Smooth muscle cell (in vitro differentiated cells): ENCODE measurements around the gene GLIPR2. TPM values are rescaled to one million over a fixed set of nuclear protein-coding genes. Genes with fewer than 3 reads are reported as not detected.

Source experiments
- DNase-seq: peaks from one replicate; lab custom pipeline; 2025; ENCODE audit not compliant: unreplicated experiment; lab: John Stamatoyannopoulos, UW
- H2AFZ ChIP-seq: fragments of 200-600 bp; sonication (generic); 2 replicates; pipeline ENCODE4 v1.6.0; 2016; ENCODE audit warnings: antibody characterized with exemption, low read depth, mild to moderate bottlenecking
- H3F3A ChIP-seq: fragments of 200-600 bp; sonication (generic); 2 replicates; pipeline ENCODE4 v1.6.0; 2017; ENCODE audit warnings: antibody characterized with exemption, low read depth
- H3K27ac ChIP-seq: fragments of 200-600 bp; sonication (generic); 2 replicates; pipeline ENCODE4 v1.5.1; 2016; ENCODE audit warnings: low read depth, mild to moderate bottlenecking
- H3K27me3 ChIP-seq: fragments of 200-600 bp; sonication (generic); 2 replicates; pipeline ENCODE4 v1.6.1; 2016; ENCODE audit warnings: low read depth, mild to moderate bottlenecking
- H3K36me3 ChIP-seq: fragments of 200-600 bp; sonication (generic); 2 replicates; pipeline ENCODE4 v1.5.1; 2016; ENCODE audit warnings: low read depth
- H3K4me1 ChIP-seq: fragments of 200-600 bp; sonication (generic); 2 replicates; pipeline ENCODE4 v1.5.1; 2016; ENCODE audit warnings: low read depth
- H3K4me2 ChIP-seq: fragments of 200-600 bp; sonication (generic); 2 replicates; pipeline ENCODE4 v1.6.0; 2016; ENCODE audit warnings: mild to moderate bottlenecking
- H3K4me3 ChIP-seq: fragments of 200-600 bp; sonication (generic); 2 replicates; pipeline ENCODE4 v1.5.1; 2016; ENCODE audit warnings: mild to moderate bottlenecking
- H3K79me2 ChIP-seq: fragments of 200-600 bp; sonication (generic); 2 replicates; pipeline ENCODE4 v1.6.0; 2016; ENCODE audit warnings: low read depth, mild to moderate bottlenecking
- H3K9ac ChIP-seq: fragments of 200-600 bp; sonication (generic); 2 replicates; pipeline ENCODE4 v1.6.0; 2016; ENCODE audit warnings: low read depth
- H3K9me3 ChIP-seq: fragments of 200-600 bp; sonication (generic); replicated peaks from 2 replicates; pipeline ENCODE4 v1.5.1; 2016; ENCODE audit warnings: low read depth
- H4K20me1 ChIP-seq: fragments of 200-600 bp; sonication (generic); 2 replicates; pipeline ENCODE4 v1.6.0; 2016; ENCODE audit warnings: low read depth
- WGBS: methylation state at CpG from one replicate; pipeline ENCODE4 v1.1.7; 2016; ENCODE audit warnings: low lambda C conversion rate; 5-methylcytosine and 5-hydroxymethylcytosine counted together
- polyA plus RNA-seq: library from polyadenylated mRNA; unstranded; fragments of >200 nt; fragmentation: Nextera tagmentation; extraction: Ambion mirVana; gene quantifications from 2 replicates; pipeline ENCODE4 v1.2.1, GENCODE V29; 2016
- total RNA-seq: library from RNA; depleted of rRNA; stranded (reverse); fragments of >200 nt; gene quantifications from 2 replicates; pipeline ENCODE4 v1.2.3, GENCODE V29; 2014
- TF ChIP-seq, protein P1 (sequence below): fragments of 200-600 bp; sonication (generic); IDR thresholded peaks from 2 replicates; pipeline ENCODE4 v1.5.1; 2017; ENCODE audit warnings: borderline replicate concordance, mild to moderate bottlenecking, antibody characterized with exemption; ENCODE audit not compliant: insufficient read depth, poor library complexity, severe bottlenecking

The GLIPR2 gene
- total and polyA plus RNA-seq, 2 experiments from 2014 or later, result 30.7 to 121 TPM

DNA sequence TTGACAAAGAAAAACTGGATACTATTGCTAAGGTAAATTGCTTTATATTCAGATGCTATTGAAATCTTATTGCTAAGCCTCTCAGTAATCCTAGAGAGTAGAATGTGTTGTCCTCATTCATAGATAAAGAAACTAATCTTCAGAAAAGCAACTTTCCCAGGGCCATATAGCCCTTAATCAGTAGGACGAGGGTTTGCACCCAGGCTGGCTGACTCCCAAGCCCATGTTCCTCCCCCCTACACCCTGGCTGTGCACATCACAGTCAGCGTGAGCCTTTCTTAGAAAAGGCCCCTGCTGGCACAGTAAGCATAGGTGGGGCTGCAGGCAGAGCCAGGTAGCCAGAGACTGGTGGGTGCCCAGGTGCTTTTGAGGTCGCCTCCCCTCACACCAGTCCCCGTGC lies 15.8 kb upstream of the GLIPR2 start:
- peaks cover 14% of the 10 kb centered on the region for H3K36me3 ChIP-seq
- no peaks in the 10 kb centered on the region for H3K4me1 ChIP-seq
- H3K4me2 ChIP-seq, result no peak overlapping the region
- DNase-seq, result no peak
- no peaks in the 10 kb centered on the region for H3K27me3 ChIP-seq
- no peak overlapping the region for H3K4me3 ChIP-seq
- 83% methylated on average over 3 of the region's 4 CpGs for WGBS
- no peaks in the 10 kb centered on the region for H4K20me1 ChIP-seq
- H3K79me2 ChIP-seq, result no peaks in the 10 kb centered on the region
- no peaks in the 10 kb centered on the region for H3F3A ChIP-seq
- H3K9me3 ChIP-seq, result no peaks in the 10 kb centered on the region
- H3K27ac ChIP-seq, result no peak overlapping the region
- TF ChIP-seq, protein P1, sequence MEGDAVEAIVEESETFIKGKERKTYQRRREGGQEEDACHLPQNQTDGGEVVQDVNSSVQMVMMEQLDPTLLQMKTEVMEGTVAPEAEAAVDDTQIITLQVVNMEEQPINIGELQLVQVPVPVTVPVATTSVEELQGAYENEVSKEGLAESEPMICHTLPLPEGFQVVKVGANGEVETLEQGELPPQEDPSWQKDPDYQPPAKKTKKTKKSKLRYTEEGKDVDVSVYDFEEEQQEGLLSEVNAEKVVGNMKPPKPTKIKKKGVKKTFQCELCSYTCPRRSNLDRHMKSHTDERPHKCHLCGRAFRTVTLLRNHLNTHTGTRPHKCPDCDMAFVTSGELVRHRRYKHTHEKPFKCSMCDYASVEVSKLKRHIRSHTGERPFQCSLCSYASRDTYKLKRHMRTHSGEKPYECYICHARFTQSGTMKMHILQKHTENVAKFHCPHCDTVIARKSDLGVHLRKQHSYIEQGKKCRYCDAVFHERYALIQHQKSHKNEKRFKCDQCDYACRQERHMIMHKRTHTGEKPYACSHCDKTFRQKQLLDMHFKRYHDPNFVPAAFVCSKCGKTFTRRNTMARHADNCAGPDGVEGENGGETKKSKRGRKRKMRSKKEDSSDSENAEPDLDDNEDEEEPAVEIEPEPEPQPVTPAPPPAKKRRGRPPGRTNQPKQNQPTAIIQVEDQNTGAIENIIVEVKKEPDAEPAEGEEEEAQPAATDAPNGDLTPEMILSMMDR, result no peak
- no peak overlapping the region for H3K9ac ChIP-seq
- no peak overlapping the region for H2AFZ ChIP-seq

DNA sequence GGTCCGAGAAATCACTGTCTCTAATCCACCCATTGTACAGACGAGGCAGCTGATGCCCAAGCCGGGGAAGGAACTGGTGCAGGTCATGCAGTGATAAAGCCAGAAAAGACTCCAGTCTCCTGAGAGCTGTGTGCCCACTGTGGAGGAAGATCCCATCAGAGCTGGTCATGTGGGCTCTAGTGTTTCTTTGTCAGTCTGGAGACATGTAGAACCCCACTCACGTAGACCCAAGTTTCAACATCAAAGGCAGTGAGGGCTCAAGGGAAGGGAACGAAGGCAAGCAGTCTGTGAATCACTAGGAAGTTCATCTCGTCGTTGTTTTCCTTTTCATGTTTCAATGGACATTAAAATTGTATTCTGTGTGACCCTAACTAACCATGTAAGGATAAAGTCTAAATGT lies 14.6 kb upstream of the GLIPR2 start:
- Histone ChIP-seq H2AFZ (no peak overlapping the region), H4K20me1 (no peaks in the 10 kb centered on the region), H3F3A (no peaks in the 10 kb centered on the region), H3K4me1 (no peaks in the 10 kb centered on the region), H3K9ac (no peak overlapping the region), H3K36me3 (peaks cover 14% of the 10 kb centered on the region), H3K79me2 (no peaks in the 10 kb centered on the region), H3K4me3 (no peak overlapping the region), H3K27ac (no peak overlapping the region), H3K9me3 (no peaks in the 10 kb centered on the region), H3K27me3 (no peaks in the 10 kb centered on the region), H3K4me2 (no peak overlapping the region)
- no peak for DNase-seq
- TF ChIP-seq, protein P1, result no peak
- 92% methylated on average over 7 of the region's 7 CpGs for WGBS

DNA sequence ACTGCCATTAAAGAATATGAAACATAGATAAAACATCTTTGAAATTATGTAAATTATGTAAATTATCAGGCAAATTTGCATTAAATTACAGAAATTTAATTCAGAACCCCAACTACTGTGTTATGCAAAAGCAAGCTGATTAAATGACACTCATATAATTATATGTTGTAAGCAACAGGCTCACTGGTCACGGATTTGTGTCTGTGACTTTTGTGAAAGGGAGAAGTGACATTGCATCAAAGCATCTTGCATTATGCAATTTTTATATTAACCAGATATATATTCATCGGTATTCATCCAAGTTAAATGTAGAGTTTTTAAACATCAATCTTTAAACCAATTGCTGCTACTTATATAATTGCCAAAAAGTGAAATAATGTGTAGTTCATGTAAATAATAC lies 13.0 kb upstream of the GLIPR2 start:
- peaks cover 14% of the 10 kb centered on the region for H3K36me3 ChIP-seq
- H3K27me3 ChIP-seq, result no peaks in the 10 kb centered on the region
- H3K4me2 ChIP-seq, result no peak overlapping the region
- no peak overlapping the region for H3K27ac ChIP-seq
- TF ChIP-seq, protein P1, result no peak
- H3K9me3 ChIP-seq, result no peaks in the 10 kb centered on the region
- no peaks in the 10 kb centered on the region for H3K4me1 ChIP-seq
- H3F3A ChIP-seq, result no peaks in the 10 kb centered on the region
- no peak overlapping the region for H3K9ac ChIP-seq
- no peak overlapping the region for H2AFZ ChIP-seq
- no peaks in the 10 kb centered on the region for H4K20me1 ChIP-seq
- no peaks in the 10 kb centered on the region for H3K79me2 ChIP-seq
- 96% methylated on average over 2 of the region's 2 CpGs for WGBS
- H3K4me3 ChIP-seq, result no peak overlapping the region
- no peak for DNase-seq

DNA sequence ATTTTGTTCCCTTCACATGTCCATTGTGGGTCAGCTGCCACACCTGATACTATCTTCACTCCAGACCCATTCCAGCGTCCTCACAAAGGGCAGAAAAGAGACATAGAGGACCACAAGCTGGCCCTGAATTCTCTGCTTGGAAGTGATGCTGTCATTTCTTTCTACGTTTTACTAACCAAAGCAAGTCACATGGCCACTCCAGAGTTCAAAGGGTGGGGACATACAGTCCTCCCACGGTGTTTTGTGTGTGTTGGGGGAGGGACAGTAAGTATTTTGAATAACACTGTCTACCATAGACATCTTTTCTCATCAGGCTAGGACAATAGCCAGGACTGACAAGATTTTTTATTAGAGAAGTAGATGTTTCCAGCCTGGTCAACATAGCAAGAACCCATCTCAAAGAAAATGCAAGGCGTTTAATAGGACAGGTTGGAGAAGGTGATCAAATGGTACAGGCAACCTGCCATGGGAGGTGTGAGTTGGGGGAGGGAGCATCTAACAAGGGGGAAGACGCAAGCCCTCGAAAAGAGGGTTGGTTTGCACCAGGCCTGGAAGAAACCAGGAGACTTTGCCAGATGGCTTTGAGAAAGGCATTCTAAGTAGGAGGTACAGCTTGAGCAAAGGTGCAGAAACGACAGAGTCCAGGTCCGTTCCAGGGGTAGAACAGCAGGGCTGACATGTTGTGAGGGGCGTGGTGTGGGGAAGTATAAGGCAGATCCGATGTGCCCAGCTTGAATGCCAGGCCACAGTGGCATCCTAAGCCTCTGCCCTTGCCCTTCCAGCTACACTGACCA lies 11.3 kb upstream of the GLIPR2 start:
- TF ChIP-seq, protein P1, result no peak
- H3K4me2 ChIP-seq, result no peak overlapping the region
- H3K27me3 ChIP-seq, result no peaks in the 10 kb centered on the region
- H3K36me3 ChIP-seq, result peaks cover 14% of the 10 kb centered on the region
- H3K27ac ChIP-seq, result no peak overlapping the region
- H3K9ac ChIP-seq, result no peak overlapping the region
- H3K4me3 ChIP-seq, result no peak overlapping the region
- H3K9me3 ChIP-seq, result no peaks in the 10 kb centered on the region
- no peaks in the 10 kb centered on the region for H3K79me2 ChIP-seq
- 88% methylated on average over 10 of the region's 10 CpGs for WGBS
- H3K4me1 ChIP-seq, result no peaks in the 10 kb centered on the region
- no peak overlapping the region for H2AFZ ChIP-seq
- DNase-seq, result no peak
- H4K20me1 ChIP-seq, result no peaks in the 10 kb centered on the region
- no peaks in the 10 kb centered on the region for H3F3A ChIP-seq
